ENCODE data around the gene ARL8B.

DNA sequence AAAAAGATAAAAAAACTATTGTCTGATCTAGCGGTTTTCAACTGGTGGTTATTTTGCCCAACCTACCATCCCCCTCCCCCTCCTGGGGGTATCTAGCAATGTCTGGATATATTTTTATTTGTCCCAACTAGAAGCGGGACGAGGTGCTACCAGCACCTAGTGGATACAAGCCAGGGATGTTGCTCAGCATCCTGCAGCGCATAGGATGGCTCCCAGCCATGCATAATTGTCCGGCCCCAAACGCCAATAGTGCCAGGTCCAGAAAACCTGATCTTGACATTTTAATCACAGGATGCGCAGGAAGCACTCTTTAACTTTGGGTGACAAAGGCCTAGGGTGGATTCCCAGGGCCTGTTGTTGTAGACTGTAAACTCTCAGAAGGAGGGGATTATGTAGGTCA lies 17.0 kb upstream of the ARL8B start:
- TF ChIP-seq POLR2A (IDR thresholded peaks at IDR 0.05; ENCODE audit: low read depth, low read length) (no peak), TAF1 (IDR thresholded peaks at IDR 0.05; ENCODE audit: borderline replicate concordance, low read depth, low read length) (no peak), POLR2AphosphoS5 (IDR thresholded peaks at IDR 0.05; ENCODE audit: low read depth, low read length) (no peak)
